HepG2 (cell line): ENCODE data around the gene LMX1B. TPM values are rescaled to one million over a fixed set of nuclear protein-coding genes. Genes with fewer than 3 reads are reported as not detected.

Experiments
- AFF4 ChIP-seq: sonication (generic); formaldehyde crosslinking; IDR thresholded peaks from 2 replicates; pipeline ENCODE4 v1.4.0; 2020; ENCODE audit warnings: missing genetic modification reagents
- ARHGAP35 ChIP-seq: sonication (generic); formaldehyde crosslinking; IDR thresholded peaks from 2 replicates; pipeline ENCODE4 v1.9.0; 2022; ENCODE audit warnings: mild to moderate bottlenecking, inconsistent platforms, moderate library complexity, missing genetic modification reagents, borderline replicate concordance
- ATAD3A ChIP-seq: sonication (generic); formaldehyde crosslinking; IDR thresholded peaks from 2 replicates; pipeline ENCODE4 v1.4.0; 2020; ENCODE audit warnings: missing genetic modification reagents
- GABPB1 ChIP-seq: IDR thresholded peaks from 2 replicates; pipeline ENCODE4 v1.6.1; 2016; ENCODE audit warnings: mild to moderate bottlenecking, missing genetic modification reagents, moderate library complexity, missing compliant biosample characterization
- GZF1 ChIP-seq: sonication (generic); formaldehyde crosslinking; IDR thresholded peaks from 2 replicates; pipeline ENCODE4 v1.5.1; 2020; ENCODE audit warnings: mild to moderate bottlenecking, missing genetic modification reagents
- KLF16 ChIP-seq, 2 experiments: sonication (generic) in 1 of 2; formaldehyde crosslinking in 1 of 2; IDR thresholded peaks; 2 replicates each; pipeline versions ENCODE4 v1.6.1 to v1.8.0; 2016 to 2023; ENCODE audit warnings: missing genetic modification reagents in 2 of 2, missing compliant biosample characterization in 1 of 2
- MTF2 ChIP-seq: sonication (generic); formaldehyde crosslinking; IDR thresholded peaks from 2 replicates; pipeline ENCODE4 v1.5.0; 2020; ENCODE audit warnings: missing genetic modification reagents, borderline replicate concordance
- RNF2 ChIP-seq: fragments of 450-650 bp; conservative IDR thresholded peaks from 2 replicates; pipeline ENCODE4 v1.6.1; 2016; ENCODE audit warnings: low read depth
- SNAI1 ChIP-seq: sonication (generic); formaldehyde crosslinking; IDR thresholded peaks from 2 replicates; pipeline ENCODE4 v1.5.0; 2020; ENCODE audit warnings: mild to moderate bottlenecking, missing genetic modification reagents, borderline replicate concordance
- TBP ChIP-seq: sonication (generic); formaldehyde crosslinking; IDR thresholded peaks from 2 replicates; pipeline ENCODE4 v1.5.0; 2020; ENCODE audit warnings: missing genetic modification reagents
- ZEB1 ChIP-seq: IDR thresholded peaks from 2 replicates; pipeline ENCODE4 v1.6.1; 2012; ENCODE audit warnings: mild to moderate bottlenecking, low read depth, inconsistent platforms; ENCODE audit not compliant: insufficient replicate concordance
- ZNF276 ChIP-seq: sonication (generic); formaldehyde crosslinking; IDR thresholded peaks from 2 replicates; pipeline ENCODE4 v1.4.0; 2020; ENCODE audit warnings: mild to moderate bottlenecking, low read depth, missing genetic modification reagents
- ZNF350 ChIP-seq: sonication (generic); formaldehyde crosslinking; IDR thresholded peaks from 2 replicates; pipeline ENCODE4 v1.4.0; 2020; ENCODE audit warnings: mild to moderate bottlenecking, low read depth, missing genetic modification reagents, borderline replicate concordance
- ZNF510 ChIP-seq: sonication (generic); formaldehyde crosslinking; IDR thresholded peaks from 2 replicates; pipeline ENCODE4 v1.4.0; 2020; ENCODE audit warnings: low read depth, mild to moderate bottlenecking, missing genetic modification reagents
- ZNF564 ChIP-seq: sonication (generic); formaldehyde crosslinking; IDR thresholded peaks from 2 replicates; pipeline ENCODE4 v1.8.1; 2023; ENCODE audit warnings: mild to moderate bottlenecking, missing genetic modification reagents
- ZNF569 ChIP-seq: sonication (generic); formaldehyde crosslinking; IDR thresholded peaks from 2 replicates; pipeline ENCODE4 v1.5.0; 2020; ENCODE audit warnings: mild to moderate bottlenecking, missing genetic modification reagents, moderate library complexity, borderline replicate concordance
- ZNF768 ChIP-seq: sonication (generic); formaldehyde crosslinking; IDR thresholded peaks from 2 replicates; pipeline ENCODE4 v1.4.0; 2020; ENCODE audit warnings: missing genetic modification reagents
- ZNF792 ChIP-seq: IDR thresholded peaks from 2 replicates; pipeline ENCODE4 v1.6.1; 2016
- polyA plus RNA-seq, 8 experiments: library from polyadenylated mRNA; depleted of rRNA in 3 of 8; stranded (reverse) in 7 of 8; unstranded in 1 of 8; fragments of >200 nt; fragmentation: Illumina TruSeq in 4 of 8; extraction: Trizol in 4 of 8; gene quantifications; 2 replicates each; pipeline versions ENCODE4 v1.2.1 to v1.2.3, GENCODE V29; 2011 to 2016; ENCODE audit warnings: low read depth in 4 of 8, missing spikeins in 1 of 8, mixed read lengths in 1 of 8; ENCODE audit not compliant: insufficient read depth in 1 of 8
- total RNA-seq, 5 experiments: library from RNA; depleted of rRNA; stranded (reverse); fragments of >200 nt; fragmentation: Illumina TruSeq; extraction: Trizol; gene quantifications; 2 replicates each; pipeline ENCODE4 v1.2.3, GENCODE V29; 2016; ENCODE audit warnings: low read depth in 1 of 5
- TF ChIP-seq, protein P1 (sequence below): sonication (generic); formaldehyde crosslinking; IDR thresholded peaks from 2 replicates; pipeline ENCODE4 v1.4.0; 2020; ENCODE audit warnings: mild to moderate bottlenecking, missing genetic modification reagents, borderline replicate concordance

LMX1B gene
- total and polyA plus RNA-seq, 2 of the 13 experiments (the other 11 are each of a cell fraction or from before 2014, with no cell fraction given): not detected

DNA sequence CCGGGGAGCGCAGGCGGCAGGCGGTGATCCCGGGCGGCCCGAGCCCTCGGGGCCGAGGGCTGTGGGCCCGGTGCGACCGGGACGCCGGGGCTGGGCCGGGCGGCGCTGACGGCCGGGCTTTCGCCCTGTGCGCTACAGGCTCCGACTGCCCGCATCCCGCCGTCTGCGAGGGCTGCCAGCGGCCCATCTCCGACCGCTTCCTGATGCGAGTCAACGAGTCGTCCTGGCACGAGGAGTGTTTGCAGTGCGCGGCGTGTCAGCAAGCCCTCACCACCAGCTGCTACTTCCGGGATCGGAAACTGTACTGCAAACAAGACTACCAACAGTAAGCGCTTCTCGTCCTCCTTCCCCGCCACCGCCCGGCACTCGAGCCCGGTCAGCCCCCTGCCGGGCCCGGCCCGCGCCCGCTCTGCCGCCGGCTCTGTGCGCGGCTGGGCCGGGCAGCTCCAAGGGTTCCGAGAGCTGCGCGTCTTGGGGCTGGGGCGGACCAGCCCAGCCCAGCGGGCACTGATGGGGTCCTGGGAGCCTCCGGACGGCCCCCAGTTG, 1.6 kb downstream of the LMX1B start (continued):
- no peak for TF ChIP-seq ZNF276 (CRISPR knock-in tag)
- TF ChIP-seq ATAD3A (CRISPR knock-in tag): no peak
- TF ChIP-seq ZNF768 (CRISPR knock-in tag): no peak
- TF ChIP-seq AFF4 (CRISPR knock-in tag): no peak
- TF ChIP-seq, protein P1, sequence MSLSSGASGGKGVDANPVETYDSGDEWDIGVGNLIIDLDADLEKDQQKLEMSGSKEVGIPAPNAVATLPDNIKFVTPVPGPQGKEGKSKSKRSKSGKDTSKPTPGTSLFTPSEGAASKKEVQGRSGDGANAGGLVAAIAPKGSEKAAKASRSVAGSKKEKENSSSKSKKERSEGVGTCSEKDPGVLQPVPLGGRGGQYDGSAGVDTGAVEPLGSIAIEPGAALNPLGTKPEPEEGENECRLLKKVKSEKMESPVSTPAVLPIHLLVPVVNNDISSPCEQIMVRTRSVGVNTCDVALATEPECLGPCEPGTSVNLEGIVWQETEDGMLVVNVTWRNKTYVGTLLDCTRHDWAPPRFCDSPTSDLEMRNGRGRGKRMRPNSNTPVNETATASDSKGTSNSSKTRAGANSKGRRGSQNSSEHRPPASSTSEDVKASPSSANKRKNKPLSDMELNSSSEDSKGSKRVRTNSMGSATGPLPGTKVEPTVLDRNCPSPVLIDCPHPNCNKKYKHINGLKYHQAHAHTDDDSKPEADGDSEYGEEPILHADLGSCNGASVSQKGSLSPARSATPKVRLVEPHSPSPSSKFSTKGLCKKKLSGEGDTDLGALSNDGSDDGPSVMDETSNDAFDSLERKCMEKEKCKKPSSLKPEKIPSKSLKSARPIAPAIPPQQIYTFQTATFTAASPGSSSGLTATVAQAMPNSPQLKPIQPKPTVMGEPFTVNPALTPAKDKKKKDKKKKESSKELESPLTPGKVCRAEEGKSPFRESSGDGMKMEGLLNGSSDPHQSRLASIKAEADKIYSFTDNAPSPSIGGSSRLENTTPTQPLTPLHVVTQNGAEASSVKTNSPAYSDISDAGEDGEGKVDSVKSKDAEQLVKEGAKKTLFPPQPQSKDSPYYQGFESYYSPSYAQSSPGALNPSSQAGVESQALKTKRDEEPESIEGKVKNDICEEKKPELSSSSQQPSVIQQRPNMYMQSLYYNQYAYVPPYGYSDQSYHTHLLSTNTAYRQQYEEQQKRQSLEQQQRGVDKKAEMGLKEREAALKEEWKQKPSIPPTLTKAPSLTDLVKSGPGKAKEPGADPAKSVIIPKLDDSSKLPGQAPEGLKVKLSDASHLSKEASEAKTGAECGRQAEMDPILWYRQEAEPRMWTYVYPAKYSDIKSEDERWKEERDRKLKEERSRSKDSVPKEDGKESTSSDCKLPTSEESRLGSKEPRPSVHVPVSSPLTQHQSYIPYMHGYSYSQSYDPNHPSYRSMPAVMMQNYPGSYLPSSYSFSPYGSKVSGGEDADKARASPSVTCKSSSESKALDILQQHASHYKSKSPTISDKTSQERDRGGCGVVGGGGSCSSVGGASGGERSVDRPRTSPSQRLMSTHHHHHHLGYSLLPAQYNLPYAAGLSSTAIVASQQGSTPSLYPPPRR (CRISPR knock-in tag): no peak
- no peak for TF ChIP-seq KLF16 (CRISPR knock-in tag; IDR thresholded peaks at IDR 0.05)
- TF ChIP-seq ZEB1: no peak
- no peak for TF ChIP-seq ZNF792 (CRISPR knock-in tag)
- TF ChIP-seq TBP (CRISPR knock-in tag): no peak
- no peak for TF ChIP-seq ZNF510 (CRISPR knock-in tag)
- no peak for TF ChIP-seq GZF1 (CRISPR knock-in tag)
- TF ChIP-seq ZNF569: no peak
- TF ChIP-seq RNF2: 0 out of 2 replicates have a peak, but pooled peaks have one; percentile 34
- TF ChIP-seq GABPB1: peak; percentile 40; the same call in 1 of the 2 replicates
- TF ChIP-seq SNAI1: no peak
- no peak for TF ChIP-seq MTF2 (CRISPR knock-in tag)
- no peak for TF ChIP-seq ZNF350 (CRISPR knock-in tag)
- no peak for TF ChIP-seq ARHGAP35
- no peak for TF ChIP-seq ZNF564
